HG02642 (cell line): ENCODE measurements around the gene IER3.
"Not testable (repeated sequence)": the region's sequence is repeated elsewhere in the genome, so short reads cannot be mapped to it uniquely, and the experiment has no call there.

Experiments
- ATAC-seq: cut with Tn5 transposase; IDR thresholded peaks from one replicate; pipeline ENCODE4 v1.9.1; 2021; ENCODE audit warnings: mild to moderate bottlenecking; ENCODE audit not compliant: unreplicated experiment, poor library complexity

Gene IER3

GRCh38 chr6:30725713-30726505 is 18.4 kb downstream of the IER3 start:
- no peak for ATAC-seq

GRCh38 chr6:30724906-30725667 is 19.3 kb downstream of the IER3 start:
- ATAC-seq, result no peak

GRCh38 chr6:30723843-30724741 is 20.3 kb downstream of the IER3 start:
- not testable (repeated sequence) for ATAC-seq

- not testable (repeated sequence) for ATAC-seq
These were observed 21.0 kb downstream of the IER3 start for GRCh38 chr6:30723159-30723842.

GRCh38 chr6:30722280-30723112 is 21.9 kb downstream of the IER3 start:
- ATAC-seq, result no peak

- not testable (repeated sequence) for ATAC-seq
These were observed 22.4 kb downstream of the IER3 start for GRCh38 chr6:30722025-30722279.

- peak; percentile 32 for ATAC-seq
These were observed 22.9 kb downstream of the IER3 start for GRCh38 chr6:30721198-30722024.

GRCh38 chr6:30720738-30721197 is 23.6 kb downstream of the IER3 start:
- ATAC-seq, result no peak

- peak; percentile 44 for ATAC-seq
These were observed 24.3 kb downstream of the IER3 start, which contains the start of gene TUBB for GRCh38 chr6:30719791-30720737. Gene TUBB (plus strand): TSS chr6:30720352. CDS start chr6:30720507, 155 bp downstream.

GRCh38 chr6:30719356-30719755 is 25.0 kb downstream of the IER3 start:
- ATAC-seq, result no peak

- ATAC-seq, result not testable (repeated sequence)
These were observed 26.3 kb downstream of the IER3 start for GRCh38 chr6:30717845-30718720.

GRCh38 chr6:30717129-30717844 is 27.1 kb downstream of the IER3 start, which contains the start of gene MDC1:
Gene MDC1 (minus strand): TSS chr6:30717281. CDS start chr6:30715175, 2,106 bp downstream.
- ATAC-seq, result peak; percentile 72

- ATAC-seq, result no peak
These were observed 27.5 kb downstream of the IER3 start for GRCh38 chr6:30716879-30717128.

GRCh38 chr6:30714263-30714662 is 30.1 kb downstream of the IER3 start:
- ATAC-seq, result no peak

GRCh38 chr6:30712441-30712945 is 31.9 kb downstream of the IER3 start:
- no peak for ATAC-seq
